DOHH2 (cell line): ENCODE data around the gene FUT7.

ENCODE experiments used
- CTCF ChIP-seq: fragments of 200-600 bp; sonication (generic); IDR thresholded peaks from one replicate; pipeline ENCODE4 v1.5.1; 2014; ENCODE audit warnings: antibody characterized with exemption, mild to moderate bottlenecking, low read depth, low read length; ENCODE audit not compliant: poor library complexity, severe bottlenecking
- EZH2phosphoT487 ChIP-seq: fragments of 200-600 bp; sonication (generic); IDR thresholded peaks from 2 replicates; pipeline ENCODE4 v1.6.1; 2017; ENCODE audit warnings: borderline replicate concordance, mild to moderate bottlenecking, antibody characterized with exemption, low read length, moderate library complexity, mixed read lengths

DNA sequence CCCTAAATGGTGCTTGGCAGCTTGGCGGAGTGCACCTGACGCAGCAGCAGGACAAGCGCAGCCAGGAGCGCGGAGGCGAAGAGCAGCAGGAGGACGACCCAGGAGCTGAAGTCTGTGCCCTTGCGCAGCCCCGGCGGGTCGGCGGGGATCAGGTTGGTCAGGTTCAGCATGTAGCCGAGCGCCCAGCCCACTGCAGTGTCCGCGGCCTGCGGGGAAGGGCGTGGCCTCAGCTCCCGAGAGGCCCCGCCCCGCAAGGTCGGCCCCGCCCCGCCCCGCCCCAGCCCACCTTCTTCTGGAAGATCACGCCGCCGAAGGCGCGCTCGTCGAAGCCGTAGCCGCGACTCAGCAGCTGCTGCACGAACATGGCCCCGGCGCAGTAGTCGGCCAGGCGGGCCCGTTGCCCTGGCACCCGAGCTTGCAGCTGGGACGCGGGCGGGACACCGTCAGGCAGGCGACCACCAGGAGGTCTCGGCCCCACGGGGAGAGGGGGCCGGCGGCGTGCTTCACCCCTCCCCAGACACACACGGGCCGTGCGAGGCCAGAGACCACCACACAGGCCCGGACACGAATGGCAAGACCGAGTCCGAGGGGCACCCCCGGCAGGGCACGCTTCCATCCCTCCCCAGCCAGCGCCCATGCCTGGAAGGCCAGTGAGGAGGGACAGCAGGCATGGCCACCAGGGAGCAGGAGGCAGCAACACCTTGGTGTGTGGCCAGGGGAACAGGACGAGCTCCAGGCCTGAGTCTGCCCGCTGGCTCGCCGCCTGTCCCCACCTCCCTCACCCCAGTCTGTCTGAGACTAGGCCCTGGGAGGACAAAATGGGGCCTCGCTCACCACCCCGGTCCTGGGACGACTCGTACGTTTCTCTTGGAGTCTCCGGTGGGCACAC is 17.0 kb upstream of the FUT7 start:
- TF ChIP-seq CTCF = no peak
- no peak for TF ChIP-seq EZH2phosphoT487
